ENCODE results near the gene SRSF3.
"Not testable (repeated sequence)": the region's sequence is repeated elsewhere in the genome, so short reads cannot be mapped to it uniquely, and the experiment has no call there.

SRSF3 gene

GRCh38 chr6:36594029-36594815 is at the start of gene SRSF3:
SRSF3 (plus strand) TSS chr6:36594362; CDS start chr6:36596763, 2,401 bp downstream.
- in situ Hi-C loops (cut with HindIII; ENCODE audit: low sequenced_read_pairs): no loop called here

GRCh38 chr6:36545767-36546307 is 48.3 kb upstream of the SRSF3 start:
- in situ Hi-C loops (cut with HindIII; ENCODE audit: low sequenced_read_pairs): no loop called here

- in situ Hi-C loops (cut with HindIII; ENCODE audit: low sequenced_read_pairs): no loop called here
Observed at GRCh38 chr6:36546308-36546919, 47.7 kb upstream of the SRSF3 start.

- in situ Hi-C loops (cut with HindIII; ENCODE audit: low sequenced_read_pairs): no loop called here
Observed at GRCh38 chr6:36546920-36547645, 47.1 kb upstream of the SRSF3 start, which contains the start of gene STK38. STK38 (minus strand) TSS chr6:36547479; CDS start chr6:36540202, 7,277 bp downstream.

GRCh38 chr6:36547646-36548400 is 46.3 kb upstream of the SRSF3 start:
- in situ Hi-C loops (cut with HindIII; ENCODE audit: low sequenced_read_pairs): no loop called here

- in situ Hi-C loops (cut with HindIII; ENCODE audit: low sequenced_read_pairs): no loop called here
Observed at GRCh38 chr6:36548401-36548743, 45.8 kb upstream of the SRSF3 start.

GRCh38 chr6:36550473-36551000 is 43.6 kb upstream of the SRSF3 start:
- in situ Hi-C loops (cut with HindIII; ENCODE audit: low sequenced_read_pairs): no loop called here

- in situ Hi-C loops (cut with HindIII; ENCODE audit: low sequenced_read_pairs): no loop called here
Observed at GRCh38 chr6:36555750-36556252, 38.4 kb upstream of the SRSF3 start.

- in situ Hi-C loops (cut with HindIII; ENCODE audit: low sequenced_read_pairs): no loop called here
Observed at GRCh38 chr6:36556281-36556680, 37.9 kb upstream of the SRSF3 start.

- in situ Hi-C loops (cut with HindIII; ENCODE audit: low sequenced_read_pairs): no loop called here
Observed at GRCh38 chr6:36559011-36559793, 35.0 kb upstream of the SRSF3 start.

GRCh38 chr6:36560822-36561221 is 33.3 kb upstream of the SRSF3 start:
- in situ Hi-C loops (cut with HindIII; ENCODE audit: low sequenced_read_pairs): no loop called here

GRCh38 chr6:36563237-36563927 is 30.8 kb upstream of the SRSF3 start:
- in situ Hi-C loops (cut with HindIII; ENCODE audit: low sequenced_read_pairs): no loop called here

GRCh38 chr6:36563928-36564284 is 30.3 kb upstream of the SRSF3 start:
- in situ Hi-C loops (cut with HindIII; ENCODE audit: low sequenced_read_pairs): no loop called here

GRCh38 chr6:36566418-36566905 is 27.7 kb upstream of the SRSF3 start:
- in situ Hi-C loops (cut with HindIII; ENCODE audit: low sequenced_read_pairs): no loop called here

GRCh38 chr6:36570264-36570663 is 23.9 kb upstream of the SRSF3 start:
- in situ Hi-C loops (cut with HindIII; ENCODE audit: low sequenced_read_pairs): no loop called here

- in situ Hi-C loops (cut with HindIII; ENCODE audit: low sequenced_read_pairs): no loop called here
Observed at GRCh38 chr6:36571122-36572043, 22.8 kb upstream of the SRSF3 start.

- in situ Hi-C loops (cut with HindIII; ENCODE audit: low sequenced_read_pairs): not testable (repeated sequence)
Observed at GRCh38 chr6:36572353-36573311, 21.5 kb upstream of the SRSF3 start.
